Measurements from ENCODE around the gene INSYN1.

GRCh38 chr15:73757571-73757970 lies 4.4 kb upstream of the INSYN1 start:
- TF ChIP-seq, protein P1, sequence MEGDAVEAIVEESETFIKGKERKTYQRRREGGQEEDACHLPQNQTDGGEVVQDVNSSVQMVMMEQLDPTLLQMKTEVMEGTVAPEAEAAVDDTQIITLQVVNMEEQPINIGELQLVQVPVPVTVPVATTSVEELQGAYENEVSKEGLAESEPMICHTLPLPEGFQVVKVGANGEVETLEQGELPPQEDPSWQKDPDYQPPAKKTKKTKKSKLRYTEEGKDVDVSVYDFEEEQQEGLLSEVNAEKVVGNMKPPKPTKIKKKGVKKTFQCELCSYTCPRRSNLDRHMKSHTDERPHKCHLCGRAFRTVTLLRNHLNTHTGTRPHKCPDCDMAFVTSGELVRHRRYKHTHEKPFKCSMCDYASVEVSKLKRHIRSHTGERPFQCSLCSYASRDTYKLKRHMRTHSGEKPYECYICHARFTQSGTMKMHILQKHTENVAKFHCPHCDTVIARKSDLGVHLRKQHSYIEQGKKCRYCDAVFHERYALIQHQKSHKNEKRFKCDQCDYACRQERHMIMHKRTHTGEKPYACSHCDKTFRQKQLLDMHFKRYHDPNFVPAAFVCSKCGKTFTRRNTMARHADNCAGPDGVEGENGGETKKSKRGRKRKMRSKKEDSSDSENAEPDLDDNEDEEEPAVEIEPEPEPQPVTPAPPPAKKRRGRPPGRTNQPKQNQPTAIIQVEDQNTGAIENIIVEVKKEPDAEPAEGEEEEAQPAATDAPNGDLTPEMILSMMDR (IDR thresholded peaks at IDR 0.05 in 4 of 5, conservative IDR thresholded peaks at IDR 0.05 in 1 of 5): no peak
- no peak for TF ChIP-seq POLR2A (IDR thresholded peaks at IDR 0.05)
